K562 (cell line): ENCODE measurements around the gene CTNNB1. TPM values are rescaled to one million over a fixed set of nuclear protein-coding genes. Genes with fewer than 3 reads are reported as not detected.

Source experiments
- ATAC-seq: fragments of 200-7000 bp; cut with Tn5 transposase; 3 replicates; pipeline ENCODE4 v1.9.1; 2020; ENCODE audit warnings: moderate library complexity
- BruUV-seq: library from RNA; stranded (reverse); fragments of 400-500 nt; replicated peaks from 2 replicates; lab custom pipeline; 2021; lab: Mats Ljungman, UMichigan
- CTCF ChIA-PET: fragments of 300-600 bp; formaldehyde crosslinking; extraction: SDS; loops from one replicate; lab custom pipeline; 2021; ENCODE audit warnings: low intra/inter-chr PET ratio; lab: Yijun Ruan, JAX
- POLR2A ChIA-PET: fragments of 300-600, 350-650 bp; sonication (Branson Sonifier 250); formaldehyde crosslinking; extraction: SDS; loops from one replicate; lab custom pipeline; 2021; ENCODE audit warnings: antibody characterized with exemption, inconsistent platforms; lab: Yijun Ruan, JAX
- DNase-seq, 4 experiments: peaks; one replicate each; pipeline versions ENCODE4 v3.0.0 to v3.0.0-alpha.2; 2011 to 2018; ENCODE audit warnings: low spot score in 3 of 4, mixed read lengths in 3 of 4; ENCODE audit errors: extremely low read depth in 1 of 4
- FAIRE-seq: peaks from 2 replicates; lab custom pipeline; 2011; peaks lifted over from hg19 to GRCh38; lab: Jason Lieb, UNC
- H2AFZ ChIP-seq: 2 replicates; pipeline ENCODE4 v1.6.0; 2011; ENCODE audit warnings: low read depth, low read length, control low read depth, inconsistent platforms
- H3K27ac ChIP-seq: fragments of 200-600 bp; 3 replicates; pipeline ENCODE4 v1.8.0; 2011; ENCODE audit warnings: low read depth, mild to moderate bottlenecking, control low read depth, inconsistent platforms, low read length, moderate library complexity, mixed read lengths; ENCODE audit errors: extremely low read depth
- H3K27me3 ChIP-seq, 2 experiments: fragments of 300-600 bp in 1 of 2; 2 replicates in 1 of 2; 3 replicates in 1 of 2; pipeline versions ENCODE4 v1.6.0 to v1.8.0; 2011; ENCODE audit warnings: inconsistent platforms in 2 of 2, low read length in 2 of 2, mild to moderate bottlenecking in 1 of 2, mixed read lengths in 1 of 2, moderate library complexity in 1 of 2; ENCODE audit not compliant: control insufficient read depth in 2 of 2, insufficient read depth in 2 of 2
- H3K36me3 ChIP-seq: fragments of 300-600 bp; 3 replicates; pipeline ENCODE4 v1.8.0; 2011; ENCODE audit warnings: mild to moderate bottlenecking, low read length, inconsistent platforms; ENCODE audit not compliant: control insufficient read depth, insufficient read depth
- H3K4me1 ChIP-seq, 2 experiments: fragments of 200-600 bp in 1 of 2; replicated peaks in 1 of 2; 2 replicates in 1 of 2; 3 replicates in 1 of 2; pipeline versions ENCODE4 v1.5.1 to v1.8.0; 2011; ENCODE audit warnings: inconsistent platforms in 2 of 2, low read length in 2 of 2, mild to moderate bottlenecking in 1 of 2, mixed read lengths in 1 of 2, moderate library complexity in 1 of 2; ENCODE audit not compliant: control insufficient read depth in 2 of 2, insufficient read depth in 2 of 2
- H3K4me2 ChIP-seq: 2 replicates; pipeline ENCODE4 v1.6.1; 2011; ENCODE audit warnings: low read length, control low read depth, inconsistent platforms, mixed read lengths; ENCODE audit not compliant: insufficient read depth
- H3K4me3 ChIP-seq: fragments of 200-600 bp; sonication (generic), shearing (Covaris generic); 2 replicates; pipeline ENCODE4 v1.5.1; 2016; ENCODE audit warnings: control low read depth, inconsistent platforms
- H3K79me2 ChIP-seq: fragments of 200-600 bp; 3 replicates; pipeline ENCODE4 v1.8.0; 2011; ENCODE audit warnings: low read length, inconsistent platforms; ENCODE audit not compliant: control insufficient read depth, insufficient read depth
- H3K9ac ChIP-seq, 2 experiments: 2 replicates each; pipeline versions ENCODE4 v1.6.0 to v1.6.1; 2011; ENCODE audit warnings: low read depth in 2 of 2, low read length in 2 of 2, control low read depth in 1 of 2, inconsistent platforms in 1 of 2, mild to moderate bottlenecking in 1 of 2, mixed read lengths in 1 of 2; ENCODE audit not compliant: insufficient read depth in 1 of 2
- H3K9me1 ChIP-seq: one replicate; pipeline ENCODE4 v1.6.0; 2011; ENCODE audit warnings: inconsistent platforms, mild to moderate bottlenecking, low read length, moderate library complexity; ENCODE audit not compliant: control insufficient read depth, insufficient read depth
- H3K9me3 ChIP-seq: replicated peaks from 2 replicates; pipeline ENCODE4 v1.5.1; 2011; ENCODE audit warnings: low read depth, low read length, inconsistent platforms; ENCODE audit not compliant: control insufficient read depth, insufficient read depth
- H4K20me1 ChIP-seq: replicated peaks from 2 replicates; pipeline ENCODE4 v1.6.1; 2011; ENCODE audit warnings: low read length, inconsistent platforms, mixed read lengths; ENCODE audit not compliant: control insufficient read depth, insufficient read depth
- NR2C2 ChIP-seq, 2 experiments: fragments of 200-800 bp in 1 of 2; sonication (Bioruptor generic) in 1 of 2; sonication (generic) in 1 of 2; formaldehyde crosslinking in 1 of 2; IDR thresholded peaks; 2 replicates each; pipeline versions ENCODE4 v1.6.1 to v1.8.0; 2016 to 2022; ENCODE audit warnings: mild to moderate bottlenecking in 1 of 2, missing compliant biosample characterization in 1 of 2, missing genetic modification characterization in 1 of 2, missing genetic modification reagents in 1 of 2
- PHF21A ChIP-seq: fragments of 450-650 bp; IDR thresholded peaks from 2 replicates; pipeline ENCODE4 v1.6.1; 2017; ENCODE audit warnings: low read depth, borderline replicate concordance
- POLR2A ChIP-seq: fragments of 450-650 bp; conservative IDR thresholded peaks from 2 replicates; pipeline ENCODE4 v1.6.1; 2016
- SETDB1 ChIP-seq: IDR thresholded peaks from one replicate; pipeline ENCODE4 v1.6.1; 2012; ENCODE audit warnings: low read length, control low read depth, inconsistent platforms
- TBL1XR1 ChIP-seq, 2 experiments: IDR thresholded peaks; 2 replicates each; pipeline ENCODE4 v1.6.1; 2012; ENCODE audit warnings: improper control_type of control experiment in 2 of 2, low read length in 2 of 2, mild to moderate bottlenecking in 1 of 2
- TCF7L2 ChIP-seq: fragments of 150-350 bp; IDR thresholded peaks from 2 replicates; pipeline ENCODE4 v1.6.1; 2016; ENCODE audit warnings: low read depth, mild to moderate bottlenecking, low read length, moderate library complexity
- ZNF561 ChIP-seq: fragments of 450-650 bp; formaldehyde crosslinking; conservative IDR thresholded peaks from 2 replicates; pipeline ENCODE4 v1.4.0; 2020; ENCODE audit warnings: mild to moderate bottlenecking, moderate library complexity
- ZNF695 ChIP-seq: fragments of 450-650 bp; formaldehyde crosslinking; IDR thresholded peaks from 2 replicates; pipeline ENCODE4 v1.4.0; 2020; ENCODE audit warnings: mild to moderate bottlenecking, moderate library complexity
- WGBS: fragments of 100-300 bp; shearing (Covaris generic); methylation state at CpG from one replicate; pipeline ENCODE4 v1.1.6; 2016; ENCODE audit warnings: low coverage, mixed read lengths; ENCODE audit not compliant: insufficient coverage; ENCODE audit errors: missing lambda C conversion rate; 5-methylcytosine and 5-hydroxymethylcytosine counted together
- in situ Hi-C: fragments of 300-500 bp; cut with MboI; formaldehyde crosslinking; loops from 4 replicates; pipeline ENCODE4 v1.15.0; 2018; ENCODE audit warnings: inconsistent platforms, mixed read lengths
- intact Hi-C: fragments of 100-400 bp; cut with micrococcal nuclease; formaldehyde crosslinking; loops from 2 replicates; pipeline ENCODE4 v1.14.2; 2022
- polyA plus RNA-seq, 8 experiments: library from polyadenylated mRNA; depleted of rRNA in 4 of 8; stranded (reverse) in 5 of 8; unstranded in 3 of 8; fragments of >200 nt; fragmentation: Nextera tagmentation in 2 of 8; fragmentation: Illumina TruSeq in 1 of 8; extraction: Ambion mirVana in 2 of 8; extraction: Trizol in 1 of 8; gene quantifications; 2 replicates each; pipeline versions ENCODE4 v1.2.1 to v1.2.3, GENCODE V29; 2011 to 2014; ENCODE audit warnings: inconsistent platforms in 1 of 8, missing spikeins in 1 of 8
- total RNA-seq, 7 experiments: library from RNA; depleted of rRNA in 6 of 7; stranded (reverse); fragments of >200 nt in 6 of 7; fragmentation: Illumina TruSeq in 2 of 7; extraction: Trizol in 2 of 7; gene quantifications; 2 replicates each; pipeline versions ENCODE4 v1.2.1 to v1.2.3, GENCODE V29; 2011 to 2021; ENCODE audit warnings: low replicate concordance in 1 of 7
- TF ChIP-seq, protein P1 (sequence below): sonication (generic); formaldehyde crosslinking; IDR thresholded peaks from 2 replicates; pipeline ENCODE4 v1.8.1; 2023; ENCODE audit warnings: mild to moderate bottlenecking, missing genetic modification reagents
- TF ChIP-seq, protein P2 (sequence below): sonication (generic); formaldehyde crosslinking; IDR thresholded peaks from 2 replicates; pipeline ENCODE4 v1.8.0; 2023; ENCODE audit warnings: mild to moderate bottlenecking, missing genetic modification reagents
- TF ChIP-seq, protein P3 (sequence below): fragments of 250-450 bp; sonication (Bioruptor Pico); IDR thresholded peaks from 2 replicates; pipeline ENCODE4 v1.5.0; 2020; ENCODE audit warnings: mild to moderate bottlenecking
- TF ChIP-seq, protein P4 (sequence below): IDR thresholded peaks from 2 replicates; pipeline ENCODE4 v1.6.1; 2011; ENCODE audit not compliant: insufficient read length; ENCODE audit errors: extremely low read depth
- TF ChIP-seq, protein P5 (sequence below): fragments of 250-450 bp; sonication (Bioruptor Pico); IDR thresholded peaks from 2 replicates; pipeline ENCODE4 v1.8.0; 2021; ENCODE audit warnings: borderline replicate concordance, mild to moderate bottlenecking, moderate library complexity; ENCODE audit not compliant: poor library complexity, severe bottlenecking

The CTNNB1 gene
- total and polyA plus RNA-seq, 9 of the 15 experiments (the other 6 are each of a cell fraction or from before 2014, with no cell fraction given) = 44.3 to 193 (median 154) TPM

DNA sequence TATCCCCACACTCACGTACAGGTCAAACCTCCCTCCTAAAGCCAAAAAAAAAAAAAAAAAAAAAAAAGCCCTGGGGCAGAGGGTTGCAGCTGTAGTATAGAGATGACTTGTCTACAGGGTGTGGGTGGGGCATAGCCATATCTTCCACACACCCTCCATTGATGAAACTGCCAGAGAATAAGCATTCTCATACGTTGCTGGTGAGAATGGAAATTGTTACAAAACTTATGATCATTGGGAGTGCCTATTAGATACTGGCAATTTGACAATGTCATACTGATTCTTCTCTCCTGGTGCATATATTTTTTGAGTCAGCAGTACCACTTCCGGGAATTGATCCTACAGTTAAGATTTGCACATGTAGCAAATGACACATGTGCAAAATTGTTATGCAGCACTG is 11.0 kb upstream of the CTNNB1 start:
- H3K9ac ChIP-seq = no peak overlapping the region
- H3K27me3 ChIP-seq = peaks cover 6 to 14% of the 10 kb centered on the region in 2 experiments; a peak in 3 of 5 replicates
- no peak for FAIRE-seq
- H3K4me3 ChIP-seq = no peak overlapping the region
- DNase-seq = no peak
- no peak overlapping the region for H3K4me2 ChIP-seq
- no peak for ATAC-seq
- H3K4me1 ChIP-seq = no peaks in the 10 kb centered on the region
- ChIA-PET POLR2A (no interaction called here), CTCF (no interaction called here)
- H2AFZ ChIP-seq = no peak overlapping the region
- BruUV-seq = no TSS peak
- no peaks in the 10 kb centered on the region for H3K79me2 ChIP-seq
- intact Hi-C loops = no loop called here
- in situ Hi-C loops = no loop called here
- no peaks in the 10 kb centered on the region for H3K36me3 ChIP-seq
- H3K27ac ChIP-seq = no peak overlapping the region
- no peaks in the 10 kb centered on the region for H4K20me1 ChIP-seq
- 0% methylated on average over 3 of the region's 3 CpGs for WGBS
- H3K9me1 ChIP-seq = no peaks in the 10 kb centered on the region
- no peaks in the 10 kb centered on the region for H3K9me3 ChIP-seq
- TF ChIP-seq, protein P1, sequence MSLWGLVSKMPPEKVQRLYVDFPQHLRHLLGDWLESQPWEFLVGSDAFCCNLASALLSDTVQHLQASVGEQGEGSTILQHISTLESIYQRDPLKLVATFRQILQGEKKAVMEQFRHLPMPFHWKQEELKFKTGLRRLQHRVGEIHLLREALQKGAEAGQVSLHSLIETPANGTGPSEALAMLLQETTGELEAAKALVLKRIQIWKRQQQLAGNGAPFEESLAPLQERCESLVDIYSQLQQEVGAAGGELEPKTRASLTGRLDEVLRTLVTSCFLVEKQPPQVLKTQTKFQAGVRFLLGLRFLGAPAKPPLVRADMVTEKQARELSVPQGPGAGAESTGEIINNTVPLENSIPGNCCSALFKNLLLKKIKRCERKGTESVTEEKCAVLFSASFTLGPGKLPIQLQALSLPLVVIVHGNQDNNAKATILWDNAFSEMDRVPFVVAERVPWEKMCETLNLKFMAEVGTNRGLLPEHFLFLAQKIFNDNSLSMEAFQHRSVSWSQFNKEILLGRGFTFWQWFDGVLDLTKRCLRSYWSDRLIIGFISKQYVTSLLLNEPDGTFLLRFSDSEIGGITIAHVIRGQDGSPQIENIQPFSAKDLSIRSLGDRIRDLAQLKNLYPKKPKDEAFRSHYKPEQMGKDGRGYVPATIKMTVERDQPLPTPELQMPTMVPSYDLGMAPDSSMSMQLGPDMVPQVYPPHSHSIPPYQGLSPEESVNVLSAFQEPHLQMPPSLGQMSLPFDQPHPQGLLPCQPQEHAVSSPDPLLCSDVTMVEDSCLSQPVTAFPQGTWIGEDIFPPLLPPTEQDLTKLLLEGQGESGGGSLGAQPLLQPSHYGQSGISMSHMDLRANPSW (CRISPR knock-in tag) = no peak
- TF ChIP-seq TBL1XR1 (IDR thresholded peaks at IDR 0.05; ENCODE audit: low read length in 2 of 2) (no peak), NR2C2 (CRISPR knock-in tag; IDR thresholded peaks at IDR 0.05) (no peak), NR2C2 (tag; IDR thresholded peaks at IDR 0.05) (no peak), PHF21A (no peak), POLR2A (no peak), ZNF561 (no peak), SETDB1 (no peak), TCF7L2 (no peak), ZNF695 (no peak)
- TF ChIP-seq, protein P2, sequence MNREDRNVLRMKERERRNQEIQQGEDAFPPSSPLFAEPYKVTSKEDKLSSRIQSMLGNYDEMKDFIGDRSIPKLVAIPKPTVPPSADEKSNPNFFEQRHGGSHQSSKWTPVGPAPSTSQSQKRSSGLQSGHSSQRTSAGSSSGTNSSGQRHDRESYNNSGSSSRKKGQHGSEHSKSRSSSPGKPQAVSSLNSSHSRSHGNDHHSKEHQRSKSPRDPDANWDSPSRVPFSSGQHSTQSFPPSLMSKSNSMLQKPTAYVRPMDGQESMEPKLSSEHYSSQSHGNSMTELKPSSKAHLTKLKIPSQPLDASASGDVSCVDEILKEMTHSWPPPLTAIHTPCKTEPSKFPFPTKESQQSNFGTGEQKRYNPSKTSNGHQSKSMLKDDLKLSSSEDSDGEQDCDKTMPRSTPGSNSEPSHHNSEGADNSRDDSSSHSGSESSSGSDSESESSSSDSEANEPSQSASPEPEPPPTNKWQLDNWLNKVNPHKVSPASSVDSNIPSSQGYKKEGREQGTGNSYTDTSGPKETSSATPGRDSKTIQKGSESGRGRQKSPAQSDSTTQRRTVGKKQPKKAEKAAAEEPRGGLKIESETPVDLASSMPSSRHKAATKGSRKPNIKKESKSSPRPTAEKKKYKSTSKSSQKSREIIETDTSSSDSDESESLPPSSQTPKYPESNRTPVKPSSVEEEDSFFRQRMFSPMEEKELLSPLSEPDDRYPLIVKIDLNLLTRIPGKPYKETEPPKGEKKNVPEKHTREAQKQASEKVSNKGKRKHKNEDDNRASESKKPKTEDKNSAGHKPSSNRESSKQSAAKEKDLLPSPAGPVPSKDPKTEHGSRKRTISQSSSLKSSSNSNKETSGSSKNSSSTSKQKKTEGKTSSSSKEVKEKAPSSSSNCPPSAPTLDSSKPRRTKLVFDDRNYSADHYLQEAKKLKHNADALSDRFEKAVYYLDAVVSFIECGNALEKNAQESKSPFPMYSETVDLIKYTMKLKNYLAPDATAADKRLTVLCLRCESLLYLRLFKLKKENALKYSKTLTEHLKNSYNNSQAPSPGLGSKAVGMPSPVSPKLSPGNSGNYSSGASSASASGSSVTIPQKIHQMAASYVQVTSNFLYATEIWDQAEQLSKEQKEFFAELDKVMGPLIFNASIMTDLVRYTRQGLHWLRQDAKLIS (CRISPR knock-in tag) = no peak
- TF ChIP-seq, protein P3, sequence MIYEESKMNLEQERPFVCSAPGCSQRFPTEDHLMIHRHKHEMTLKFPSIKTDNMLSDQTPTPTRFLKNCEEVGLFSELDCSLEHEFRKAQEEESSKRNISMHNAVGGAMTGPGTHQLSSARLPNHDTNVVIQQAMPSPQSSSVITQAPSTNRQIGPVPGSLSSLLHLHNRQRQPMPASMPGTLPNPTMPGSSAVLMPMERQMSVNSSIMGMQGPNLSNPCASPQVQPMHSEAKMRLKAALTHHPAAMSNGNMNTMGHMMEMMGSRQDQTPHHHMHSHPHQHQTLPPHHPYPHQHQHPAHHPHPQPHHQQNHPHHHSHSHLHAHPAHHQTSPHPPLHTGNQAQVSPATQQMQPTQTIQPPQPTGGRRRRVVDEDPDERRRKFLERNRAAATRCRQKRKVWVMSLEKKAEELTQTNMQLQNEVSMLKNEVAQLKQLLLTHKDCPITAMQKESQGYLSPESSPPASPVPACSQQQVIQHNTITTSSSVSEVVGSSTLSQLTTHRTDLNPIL (CRISPR knock-in tag) = no peak
- TF ChIP-seq, protein P4, sequence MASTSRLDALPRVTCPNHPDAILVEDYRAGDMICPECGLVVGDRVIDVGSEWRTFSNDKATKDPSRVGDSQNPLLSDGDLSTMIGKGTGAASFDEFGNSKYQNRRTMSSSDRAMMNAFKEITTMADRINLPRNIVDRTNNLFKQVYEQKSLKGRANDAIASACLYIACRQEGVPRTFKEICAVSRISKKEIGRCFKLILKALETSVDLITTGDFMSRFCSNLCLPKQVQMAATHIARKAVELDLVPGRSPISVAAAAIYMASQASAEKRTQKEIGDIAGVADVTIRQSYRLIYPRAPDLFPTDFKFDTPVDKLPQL = no peak
- TF ChIP-seq, protein P5, sequence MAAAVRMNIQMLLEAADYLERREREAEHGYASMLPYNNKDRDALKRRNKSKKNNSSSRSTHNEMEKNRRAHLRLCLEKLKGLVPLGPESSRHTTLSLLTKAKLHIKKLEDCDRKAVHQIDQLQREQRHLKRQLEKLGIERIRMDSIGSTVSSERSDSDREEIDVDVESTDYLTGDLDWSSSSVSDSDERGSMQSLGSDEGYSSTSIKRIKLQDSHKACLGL (CRISPR knock-in tag) = no peak
